ENCODE data around the gene GSDME.
"Not testable (repeated sequence)": the region's sequence is repeated elsewhere in the genome, so short reads cannot be mapped to it uniquely, and the experiment has no call there.

Gene GSDME

GRCh38 chr7:24797270-24797669, 40.0 kb upstream of the GSDME start:
- H3K4me3 ChIP-seq (ENCODE audit: insufficient read length, low read depth) = no peak overlapping the region
- no peak for DNase-seq (ENCODE audit: low read depth, low spot score)
- TF ChIP-seq YY1 (IDR thresholded peaks at IDR 0.05; ENCODE audit: insufficient read depth, insufficient read length) = no peak
- TF ChIP-seq SUZ12 (IDR thresholded peaks at IDR 0.05; ENCODE audit: extremely low read depth, insufficient read depth, insufficient read length) = no peak
- no peak for TF ChIP-seq ZNF274 (IDR thresholded peaks at IDR 0.05; ENCODE audit: low read depth, low read length)
- no peak overlapping the region for H3K9ac ChIP-seq (ENCODE audit: insufficient read length, low read depth)
- no peaks in the 10 kb centered on the region for H3K4me1 ChIP-seq (ENCODE audit: insufficient read depth, insufficient read length)
- H3K36me3 ChIP-seq (ENCODE audit: insufficient read depth, insufficient read length, low read length) = peaks cover 20% of the 10 kb centered on the region
- no peaks in the 10 kb centered on the region for H3K9me3 ChIP-seq (ENCODE audit: insufficient read depth, low read length)
- no peaks in the 10 kb centered on the region for H3K27me3 ChIP-seq (ENCODE audit: insufficient read depth, insufficient read length)

GRCh38 chr7:24795407-24795767, 38.1 kb upstream of the GSDME start:
- no peaks in the 10 kb centered on the region for H3K27me3 ChIP-seq (ENCODE audit: insufficient read depth, insufficient read length)
- TF ChIP-seq YY1 (IDR thresholded peaks at IDR 0.05; ENCODE audit: insufficient read depth, insufficient read length) (no peak), SUZ12 (IDR thresholded peaks at IDR 0.05; ENCODE audit: extremely low read depth, insufficient read depth, insufficient read length) (no peak), ZNF274 (IDR thresholded peaks at IDR 0.05; ENCODE audit: low read depth, low read length) (no peak)
- no peak overlapping the region for H3K9ac ChIP-seq (ENCODE audit: insufficient read length, low read depth)
- H3K4me1 ChIP-seq (ENCODE audit: insufficient read depth, insufficient read length) = no peaks in the 10 kb centered on the region
- peaks cover 5% of the 10 kb centered on the region for H3K36me3 ChIP-seq (ENCODE audit: insufficient read depth, insufficient read length, low read length)
- DNase-seq (ENCODE audit: low read depth, low spot score) = no peak
- H3K9me3 ChIP-seq (ENCODE audit: insufficient read depth, low read length) = no peaks in the 10 kb centered on the region
- no peak overlapping the region for H3K4me3 ChIP-seq (ENCODE audit: insufficient read length, low read depth)

- H3K4me1 ChIP-seq (ENCODE audit: insufficient read depth, insufficient read length); H3K9ac ChIP-seq (ENCODE audit: insufficient read length, low read depth); H3K27me3 ChIP-seq (ENCODE audit: insufficient read depth, insufficient read length); H3K9me3 ChIP-seq (ENCODE audit: insufficient read depth, low read length); DNase-seq (ENCODE audit: low read depth, low spot score); H3K4me3 ChIP-seq (ENCODE audit: insufficient read length, low read depth); H3K36me3 ChIP-seq (ENCODE audit: insufficient read depth, insufficient read length, low read length): not testable (repeated sequence)
Observed at GRCh38 chr7:24794751-24795406, 37.6 kb upstream of the GSDME start.

- no peak for TF ChIP-seq ZNF274 (IDR thresholded peaks at IDR 0.05; ENCODE audit: low read depth, low read length)
- no peak for TF ChIP-seq SUZ12 (IDR thresholded peaks at IDR 0.05; ENCODE audit: extremely low read depth, insufficient read depth, insufficient read length)
- no peak for TF ChIP-seq YY1 (IDR thresholded peaks at IDR 0.05; ENCODE audit: insufficient read depth, insufficient read length)
Observed at GRCh38 chr7:24793982-24794648, 36.9 kb upstream of the GSDME start.

GRCh38 chr7:24788961-24789576, 31.8 kb upstream of the GSDME start:
- TF ChIP-seq ZNF274 (IDR thresholded peaks at IDR 0.05; ENCODE audit: low read depth, low read length) (no peak), YY1 (IDR thresholded peaks at IDR 0.05; ENCODE audit: insufficient read depth, insufficient read length) (no peak), SUZ12 (IDR thresholded peaks at IDR 0.05; ENCODE audit: extremely low read depth, insufficient read depth, insufficient read length) (no peak)
- H3K27me3 ChIP-seq (ENCODE audit: insufficient read depth, insufficient read length) = no peaks in the 10 kb centered on the region
- H3K9me3 ChIP-seq (ENCODE audit: insufficient read depth, low read length) = peaks cover 18% of the 10 kb centered on the region
- no peak for DNase-seq (ENCODE audit: low read depth, low spot score)
- no peaks in the 10 kb centered on the region for H3K4me1 ChIP-seq (ENCODE audit: insufficient read depth, insufficient read length)
- H3K36me3 ChIP-seq (ENCODE audit: insufficient read depth, insufficient read length, low read length) = no peaks in the 10 kb centered on the region
- no peak overlapping the region for H3K4me3 ChIP-seq (ENCODE audit: insufficient read length, low read depth)
- no peak overlapping the region for H3K9ac ChIP-seq (ENCODE audit: insufficient read length, low read depth)

More at GRCh38 chr7:24793982-24794648, 36.9 kb upstream of the GSDME start:
- Histone ChIP-seq H3K9ac (ENCODE audit: insufficient read length, low read depth) (no peak overlapping the region), H3K4me3 (ENCODE audit: insufficient read length, low read depth) (no peak overlapping the region), H3K27me3 (ENCODE audit: insufficient read depth, insufficient read length) (no peaks in the 10 kb centered on the region), H3K36me3 (ENCODE audit: insufficient read depth, insufficient read length, low read length) (peaks cover 5% of the 10 kb centered on the region), H3K4me1 (ENCODE audit: insufficient read depth, insufficient read length) (no peaks in the 10 kb centered on the region), H3K9me3 (ENCODE audit: insufficient read depth, low read length) (peaks cover 6% of the 10 kb centered on the region; the same call in 1 of the 2 replicates)
- no peak for DNase-seq (ENCODE audit: low read depth, low spot score)

- no peaks in the 10 kb centered on the region for H3K27me3 ChIP-seq (ENCODE audit: insufficient read depth, insufficient read length)
- no peak overlapping the region for H3K9ac ChIP-seq (ENCODE audit: insufficient read length, low read depth)
- H3K36me3 ChIP-seq (ENCODE audit: insufficient read depth, insufficient read length, low read length) = no peaks in the 10 kb centered on the region
- TF ChIP-seq ZNF274 (IDR thresholded peaks at IDR 0.05; ENCODE audit: low read depth, low read length) (no peak), YY1 (IDR thresholded peaks at IDR 0.05; ENCODE audit: insufficient read depth, insufficient read length) (no peak), SUZ12 (IDR thresholded peaks at IDR 0.05; ENCODE audit: extremely low read depth, insufficient read depth, insufficient read length) (no peak)
- peaks cover 28% of the 10 kb centered on the region for H3K9me3 ChIP-seq (ENCODE audit: insufficient read depth, low read length)
- no peaks in the 10 kb centered on the region for H3K4me1 ChIP-seq (ENCODE audit: insufficient read depth, insufficient read length)
- no peak for DNase-seq (ENCODE audit: low read depth, low spot score)
- H3K4me3 ChIP-seq (ENCODE audit: insufficient read length, low read depth) = no peak overlapping the region
Observed at GRCh38 chr7:24788075-24788474, 30.8 kb upstream of the GSDME start.

GRCh38 chr7:24786941-24787340, 29.7 kb upstream of the GSDME start:
- Histone ChIP-seq H3K9ac (ENCODE audit: insufficient read length, low read depth) (no peak overlapping the region), H3K9me3 (ENCODE audit: insufficient read depth, low read length) (peaks cover 32% of the 10 kb centered on the region), H3K4me1 (ENCODE audit: insufficient read depth, insufficient read length) (no peaks in the 10 kb centered on the region), H3K27me3 (ENCODE audit: insufficient read depth, insufficient read length) (no peaks in the 10 kb centered on the region), H3K36me3 (ENCODE audit: insufficient read depth, insufficient read length, low read length) (no peaks in the 10 kb centered on the region), H3K4me3 (ENCODE audit: insufficient read length, low read depth) (no peak overlapping the region)
- TF ChIP-seq ZNF274 (IDR thresholded peaks at IDR 0.05; ENCODE audit: low read depth, low read length) = no peak
- no peak for TF ChIP-seq SUZ12 (IDR thresholded peaks at IDR 0.05; ENCODE audit: extremely low read depth, insufficient read depth, insufficient read length)
- TF ChIP-seq YY1 (IDR thresholded peaks at IDR 0.05; ENCODE audit: insufficient read depth, insufficient read length) = no peak
- no peak for DNase-seq (ENCODE audit: low read depth, low spot score)
